HCT116 (cell line): ENCODE data around the gene LGALS3. TPM values are rescaled to one million over a fixed set of nuclear protein-coding genes. Genes with fewer than 3 reads are reported as not detected.
"Not testable (repeated sequence)": the region's sequence is repeated elsewhere in the genome, so short reads cannot be mapped to it uniquely, and the experiment has no call there.

Experiments
- ATAC-seq: fragments of 200-7000 bp; cut with Tn5 transposase; 2 replicates; pipeline ENCODE4 v1.9.1; 2020; ENCODE audit warnings: mild to moderate bottlenecking, moderate library complexity
- Bru-seq: library from RNA; stranded (reverse); fragments of 400-500 nt; gene quantifications from one replicate; lab custom pipeline; 2021; lab: Mats Ljungman, UMichigan
- BruChase-seq, 2 experiments: library from RNA; stranded (reverse); fragments of 400-500 nt; gene quantifications; one replicate each; lab custom pipeline; 2021; lab: Mats Ljungman, UMichigan
- BruUV-seq: library from RNA; stranded (reverse); fragments of 400-500 nt; replicated peaks from 2 replicates; lab custom pipeline; 2021; lab: Mats Ljungman, UMichigan
- CTCF ChIA-PET: fragments of 300-600 bp; sonication (Branson Sonifier 250); formaldehyde crosslinking; loops from one replicate; lab custom pipeline; 2021; ENCODE audit warnings: antibody characterized with exemption; lab: Charles Lee
- POLR2A ChIA-PET: fragments of 300-600, 350-600 bp; sonication (Branson Sonifier 250); formaldehyde crosslinking; loops from one replicate; lab custom pipeline; 2021; ENCODE audit warnings: antibody characterized with exemption; lab: Charles Lee
- RAD21 ChIA-PET, 2 experiments: fragments of 300-600 bp; sonication (Branson Sonifier 250); formaldehyde crosslinking; loops; one replicate each; lab custom pipeline; 2023; ENCODE audit warnings: low total read pairs in 2 of 2; ENCODE audit not compliant: uncharacterized antibody in 2 of 2, unreplicated experiment in 2 of 2, low non-redundant PET in 1 of 2; lab: Charles Lee
- DNase-seq: peaks from one replicate; pipeline ENCODE4 v3.0.0-alpha.2; 2010; ENCODE audit warnings: low read depth, low spot score
- H2AFZ ChIP-seq: fragments of 200-600 bp; shearing (Covaris generic), sonication (generic); 2 replicates; pipeline ENCODE4 v1.6.1; 2017; ENCODE audit warnings: low read depth, mixed run types, mixed read lengths, antibody characterized with exemption, low read length; ENCODE audit not compliant: poor library complexity, severe bottlenecking
- H3K27ac ChIP-seq: 2 replicates; pipeline ENCODE4 v1.5.1; 2012; ENCODE audit warnings: low read depth, low read length
- H3K27me3 ChIP-seq: fragments of 200-600 bp; sonication (generic); 2 replicates; pipeline ENCODE4 v1.6.1; 2016; ENCODE audit warnings: mixed run types, low read length, mixed read lengths; ENCODE audit not compliant: insufficient read depth
- H3K36me3 ChIP-seq, 2 experiments: fragments of 200-500 bp in 1 of 2; fragments of 200-600 bp in 1 of 2; sonication (Bioruptor generic) in 1 of 2; sonication (generic) in 1 of 2; 2 replicates each; pipeline versions ENCODE4 v1.5.1 to v1.6.1; 2014 to 2016; ENCODE audit warnings: low read length in 2 of 2, inconsistent platforms in 1 of 2, mixed read lengths in 1 of 2, mixed run types in 1 of 2; ENCODE audit not compliant: insufficient read depth in 2 of 2, control insufficient read depth in 1 of 2
- H3K4me1 ChIP-seq, 2 experiments: fragments of 200-600 bp in 1 of 2; sonication (generic) in 1 of 2; 2 replicates each; pipeline versions ENCODE4 v1.5.1 to v1.6.1; 2012 to 2017; ENCODE audit warnings: low read length in 2 of 2, inconsistent platforms in 1 of 2, mild to moderate bottlenecking in 1 of 2, mixed read lengths in 1 of 2, mixed run types in 1 of 2, moderate library complexity in 1 of 2; ENCODE audit not compliant: insufficient read depth in 2 of 2, control insufficient read depth in 1 of 2
- H3K4me2 ChIP-seq: fragments of 200-600 bp; sonication (generic); 2 replicates; pipeline ENCODE4 v1.6.1; 2017; ENCODE audit warnings: mixed run types, low read length, mixed read lengths
- H3K4me3 ChIP-seq, 2 experiments: fragments of 200-600 bp in 1 of 2; sonication (generic) in 1 of 2; replicated peaks in 1 of 2; 2 replicates each; pipeline ENCODE4 v1.5.1; 2011 to 2016; ENCODE audit warnings: low read length in 2 of 2, control low read depth in 1 of 2, low read depth in 1 of 2, mild to moderate bottlenecking in 1 of 2, mixed read lengths in 1 of 2, mixed run types in 1 of 2
- H3K79me2 ChIP-seq: fragments of 200-600 bp; sonication (generic); 2 replicates; pipeline ENCODE4 v1.6.1; 2017; ENCODE audit warnings: mild to moderate bottlenecking, mixed run types, low read length, moderate library complexity, mixed read lengths; ENCODE audit not compliant: insufficient read depth
- H3K9ac ChIP-seq: fragments of 200-600 bp; sonication (generic); 2 replicates; pipeline ENCODE4 v1.6.1; 2016; ENCODE audit warnings: low read length, mixed read lengths
- H3K9me2 ChIP-seq: fragments of 200-600 bp; sonication (generic), shearing (Covaris generic); 2 replicates; pipeline ENCODE4 v1.6.1; 2017; ENCODE audit warnings: mixed run types, mild to moderate bottlenecking, moderate library complexity; ENCODE audit not compliant: insufficient read depth
- H3K9me3 ChIP-seq, 2 experiments: fragments of 200-500 bp in 1 of 2; fragments of 200-600 bp in 1 of 2; sonication (Bioruptor generic) in 1 of 2; sonication (generic) in 1 of 2; 2 replicates each; pipeline ENCODE4 v1.6.1; 2014 to 2017; ENCODE audit warnings: low read length in 2 of 2, mixed read lengths in 2 of 2, inconsistent platforms in 1 of 2, low read depth in 1 of 2, mild to moderate bottlenecking in 1 of 2, mixed run types in 1 of 2, moderate library complexity in 1 of 2; ENCODE audit not compliant: control insufficient read depth in 1 of 2, insufficient read depth in 1 of 2
- H4K20me1 ChIP-seq: fragments of 200-600 bp; sonication (generic), shearing (Covaris generic); 2 replicates; pipeline ENCODE4 v1.6.1; 2017; ENCODE audit warnings: mixed run types, mild to moderate bottlenecking, moderate library complexity; ENCODE audit not compliant: insufficient read depth
- CTCF ChIP-seq, 3 experiments: fragments of 200-600 bp in 1 of 3; sonication (generic) in 1 of 3; IDR thresholded peaks in 2 of 3; conservative IDR thresholded peaks in 1 of 3; 2 replicates each; pipeline ENCODE4 v1.5.1; 2012 to 2017; ENCODE audit warnings: low read depth in 2 of 3, low read length in 2 of 3, antibody characterized with exemption in 1 of 3, borderline replicate concordance in 1 of 3, control low read depth in 1 of 3, mild to moderate bottlenecking in 1 of 3, mixed read lengths in 1 of 3, mixed run types in 1 of 3, moderate library complexity in 1 of 3; ENCODE audit not compliant: insufficient read depth in 1 of 3
- FOSL1 ChIP-seq: IDR thresholded peaks from 2 replicates; pipeline ENCODE4 v1.6.1; 2012; ENCODE audit warnings: low read depth
- POLR2A ChIP-seq: IDR thresholded peaks from 2 replicates; pipeline ENCODE4 v1.7.0; 2011; ENCODE audit warnings: borderline replicate concordance; ENCODE audit not compliant: insufficient read depth, insufficient read length; ENCODE audit errors: extremely low read depth
- POLR2AphosphoS5 ChIP-seq: IDR thresholded peaks from 2 replicates; pipeline ENCODE4 v1.6.1; 2011; ENCODE audit warnings: mild to moderate bottlenecking, low read depth, low read length, moderate library complexity
- SIN3A ChIP-seq: IDR thresholded peaks from 2 replicates; pipeline ENCODE4 v1.6.1; 2012; ENCODE audit warnings: low read depth
- intact Hi-C: fragments of 100-400 bp; cut with micrococcal nuclease; formaldehyde crosslinking; loops from 2 replicates; pipeline ENCODE4 v1.10.0; 2022
- long read RNA-seq: library from polyadenylated mRNA; unstranded; transcript quantifications from one replicate; pipeline ENCODE4 v2.0.0, GENCODE V29; 2021; ENCODE audit not compliant: unreplicated experiment
- polyA plus RNA-seq: library from polyadenylated mRNA; unstranded; fragments of >200 nt; gene quantifications from 2 replicates; pipeline ENCODE4 v1.2.1, GENCODE V29; 2012; ENCODE audit warnings: missing spikeins
- total RNA-seq: library from RNA; stranded (reverse); gene quantifications from one replicate; pipeline ENCODE4 v1.2.1, GENCODE V29; 2021; ENCODE audit not compliant: unreplicated experiment

The LGALS3 gene
- 86.1 TPM for total RNA-seq
- 75.3 and 83.3 TPM in 2 replicates for polyA plus RNA-seq
- Bru-seq, nascent RNA = percentile 92 among the genes with signal in this experiment
- percentile 92 among the genes with signal in this experiment for BruChase-seq, experiment 1, labeled RNA remaining after a 6-hour chase
- percentile 88 among the genes with signal in this experiment for BruChase-seq, experiment 2, labeled RNA remaining after a 2-hour chase
- long read RNA-seq, transcript LGALS3-201 (6 exons, 1,146 nt) = major isoform, 98 of 127 reads
- long read RNA-seq, transcript LGALS3-207 (4 exons, 1,734 nt) = minor isoform, 6 of 127 reads
- long read RNA-seq, partial matches to known transcripts = 4 of 127 reads
- long read RNA-seq, other reads (novel, unspliced or antisense) = 19 of 127 reads

DNA sequence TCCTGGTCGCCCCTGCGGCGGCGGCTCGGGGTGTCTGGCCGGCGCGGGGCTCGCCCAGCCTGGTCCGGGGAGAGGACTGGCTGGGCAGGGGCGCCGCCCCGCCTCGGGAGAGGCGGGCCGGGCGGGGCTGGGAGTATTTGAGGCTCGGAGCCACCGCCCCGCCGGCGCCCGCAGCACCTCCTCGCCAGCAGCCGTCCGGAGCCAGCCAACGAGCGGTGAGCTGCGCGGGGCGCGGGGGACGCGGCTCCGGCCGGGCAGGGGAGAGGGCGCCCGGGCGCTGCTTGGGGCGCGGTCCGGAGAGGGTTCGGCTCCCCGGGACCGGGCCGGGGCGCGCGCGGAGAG, at the start of gene LGALS3:
Gene LGALS3 (plus strand): TSS at position 167 of the 342 bp plus-strand sequence. CDS start 8,122 bp downstream, outside the sequence.
- Histone ChIP-seq H3K79me2 (peaks cover 39% of the 10 kb centered on the region), H4K20me1 (no peaks in the 10 kb centered on the region), H3K36me3 (no peaks in the 10 kb centered on the region), H2AFZ (no peak within 1 kb of the TSS), H3K4me3 (peak within 1 kb of the TSS; percentile 74 to 80), H3K27me3 (no peaks in the 10 kb centered on the region), H3K27ac (peak within 1 kb of the TSS; percentile 79), H3K4me2 (peak within 1 kb of the TSS; percentile 77), H3K9ac (peak within 1 kb of the TSS; percentile 77), H3K4me1 (peaks cover 30 to 61% of the 10 kb centered on the region in 2 experiments), H3K9me3 (no peaks in the 10 kb centered on the region), H3K9me2 (no peaks in the 10 kb centered on the region)
- ATAC-seq (peak; percentile 85), DNase-seq (no peak)
- CTCF ChIA-PET = interaction anchor here (0.9 to 1.8 kb wide), 2 partner anchors 18 to 39 kb away, joined by 3 to 5 read pairs; no protein-coding TSS in a partner anchor
- intact Hi-C loops = loop anchor here (2.0 kb wide), 2 partner anchors 26 to 40 kb away; no protein-coding TSS in a partner anchor
- peak; percentile 56; the same call in 1 of the 2 replicates for TF ChIP-seq SIN3A
- TF ChIP-seq CTCF (IDR thresholded peaks at IDR 0.05 in 2 of 3, conservative IDR thresholded peaks at IDR 0.05 in 1 of 3; ENCODE audit: borderline replicate concordance in 1 of 3, insufficient read depth in 1 of 3, low read depth in 2 of 3, low read length in 2 of 3) = no peak
- TF ChIP-seq POLR2AphosphoS5 = peak; percentile 96
- peak; percentile 82 for TF ChIP-seq POLR2A
- no peak for TF ChIP-seq FOSL1
- BruUV-seq = no TSS peak
- POLR2A ChIA-PET = interaction anchor here (0.8 to 2.5 kb wide), 5 partner anchors 9 to 52 kb away, joined by 3 to 17 read pairs (median 8); no protein-coding TSS in a partner anchor
- RAD21 ChIA-PET = no interaction called here

DNA sequence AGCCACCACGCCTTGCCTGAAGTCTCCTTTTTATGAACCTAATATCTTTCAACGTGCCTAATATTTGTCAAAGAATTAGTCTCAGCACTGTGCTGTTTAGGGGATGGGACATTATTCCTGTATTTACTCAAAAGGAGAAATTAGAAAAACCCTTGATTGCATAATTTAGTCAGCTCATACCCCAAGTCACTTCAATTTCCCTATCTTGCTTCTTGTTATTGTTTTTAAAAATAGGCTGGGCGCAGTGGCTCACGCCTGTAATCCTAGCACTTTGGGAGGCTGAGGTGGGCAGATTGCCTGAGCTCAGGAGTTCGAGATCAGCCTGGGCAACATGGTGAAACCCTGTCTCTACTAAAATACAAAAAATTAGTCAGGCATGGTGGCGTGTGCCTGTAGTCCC, 49.1 kb upstream of the LGALS3 start:
- H3K4me2 ChIP-seq, H3K4me3 ChIP-seq, H3K9ac ChIP-seq, DNase-seq, H3K9me2 ChIP-seq, CTCF ChIA-PET, RAD21 ChIA-PET, BruUV-seq, H3K9me3 ChIP-seq, H3K27ac ChIP-seq, H2AFZ ChIP-seq, H3K36me3 ChIP-seq, ATAC-seq, H3K27me3 ChIP-seq, H4K20me1 ChIP-seq, H3K79me2 ChIP-seq: not testable (repeated sequence)
- H3K4me1 ChIP-seq = peaks cover 14 to 36% of the 10 kb centered on the region in 2 experiments
- intact Hi-C loops = loop anchor here (10.0 kb wide), 1 partner anchor 275 kb away; no protein-coding TSS in a partner anchor
- POLR2A ChIA-PET = interaction anchor here (1.3 kb wide), 1 partner anchor 23 kb away, joined by 4 read pairs; no protein-coding TSS in a partner anchor
